ENCODE results near the gene ICOSLG.
"Not testable (repeated sequence)": the region's sequence is repeated elsewhere in the genome, so short reads cannot be mapped to it uniquely, and the experiment has no call there.

- TF ChIP-seq CTCF (IDR thresholded peaks at IDR 0.05; ENCODE audit: low read depth, low read length); POLR2A (IDR thresholded peaks at IDR 0.05; ENCODE audit: extremely low read depth, insufficient read length): not testable (repeated sequence)
Measured at GRCh38 chr21:44194888-44195287, 45.9 kb downstream of the ICOSLG start.
